Activated naive CD8-positive, alpha-beta T cell treated with anti-CD3 and anti-CD28 coated beads for 36 hours (primary cell): ENCODE data around the gene CUL2. TPM values are rescaled to one million over a fixed set of nuclear protein-coding genes. Genes with fewer than 3 reads are reported as not detected.
"Not testable (repeated sequence)": the region's sequence is repeated elsewhere in the genome, so short reads cannot be mapped to it uniquely, and the experiment has no call there.

Experiments
- DNase-seq: peaks from one replicate; pipeline ENCODE4 v3.0.0; 2021
- H3K27ac Mint-ChIP-seq: one replicate; pipeline ENCODE4 v1.8.0; 2022; ENCODE audit warnings: mild to moderate bottlenecking, moderate library complexity, mixed read lengths
- H3K27me3 Mint-ChIP-seq: one replicate; pipeline ENCODE4 v1.8.0; 2022; ENCODE audit warnings: mild to moderate bottlenecking, mixed read lengths
- H3K36me3 Mint-ChIP-seq: one replicate; pipeline ENCODE4 v1.8.0; 2021; ENCODE audit warnings: mild to moderate bottlenecking, mixed read lengths
- H3K4me1 Mint-ChIP-seq: one replicate; pipeline ENCODE4 v1.8.0; 2021; ENCODE audit warnings: mixed read lengths
- H3K4me3 Mint-ChIP-seq: one replicate; pipeline ENCODE4 v1.8.0; 2022; ENCODE audit warnings: mild to moderate bottlenecking, moderate library complexity, mixed read lengths
- H3K9me3 Mint-ChIP-seq: one replicate; pipeline ENCODE4 v1.8.0; 2022; ENCODE audit warnings: mixed read lengths
- total RNA-seq, 2 experiments: library from RNA; stranded (reverse); gene quantifications; one replicate each; pipeline ENCODE4 v1.2.3, GENCODE V29; 2021

The CUL2 gene
- total RNA-seq, 2 experiments from 2014 or later: 50.6 to 51.5 TPM

GRCh38 chr10:35056686-35057085 is 33.5 kb downstream of the CUL2 start:
- no peaks in the 10 kb centered on the region for H3K27me3 Mint-ChIP-seq
- no peak overlapping the region for H3K4me3 Mint-ChIP-seq
- peaks cover 18% of the 10 kb centered on the region for H3K36me3 Mint-ChIP-seq
- DNase-seq: no peak
- peaks cover 10% of the 10 kb centered on the region for H3K4me1 Mint-ChIP-seq
- no peaks in the 10 kb centered on the region for H3K9me3 Mint-ChIP-seq
- no peak overlapping the region for H3K27ac Mint-ChIP-seq

DNA sequence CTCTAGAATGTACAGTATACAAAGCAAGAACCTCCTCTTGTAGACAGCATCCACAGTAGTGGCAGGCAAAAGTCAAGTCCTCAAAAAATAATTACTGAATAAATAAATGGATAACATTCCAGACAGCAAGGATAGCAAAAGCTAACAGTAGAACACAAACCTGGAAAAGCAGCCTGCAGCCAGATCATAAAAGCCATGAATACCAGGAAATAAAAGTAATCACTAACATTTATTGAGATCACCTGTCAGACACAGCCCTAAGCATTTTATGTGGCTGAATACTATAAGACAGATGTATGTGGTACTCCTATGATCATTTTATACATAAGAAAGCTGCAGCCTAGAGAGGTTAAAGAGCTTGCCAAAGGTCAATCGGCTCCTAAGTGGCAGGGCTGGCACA is 34.0 kb downstream of the CUL2 start:
- Mint-ChIP-seq H3K27me3 (no peaks in the 10 kb centered on the region), H3K27ac (no peak overlapping the region), H3K4me1 (peaks cover 10% of the 10 kb centered on the region), H3K4me3 (no peak overlapping the region), H3K36me3 (peaks cover 19% of the 10 kb centered on the region), H3K9me3 (no peaks in the 10 kb centered on the region)
- no peak for DNase-seq

DNA sequence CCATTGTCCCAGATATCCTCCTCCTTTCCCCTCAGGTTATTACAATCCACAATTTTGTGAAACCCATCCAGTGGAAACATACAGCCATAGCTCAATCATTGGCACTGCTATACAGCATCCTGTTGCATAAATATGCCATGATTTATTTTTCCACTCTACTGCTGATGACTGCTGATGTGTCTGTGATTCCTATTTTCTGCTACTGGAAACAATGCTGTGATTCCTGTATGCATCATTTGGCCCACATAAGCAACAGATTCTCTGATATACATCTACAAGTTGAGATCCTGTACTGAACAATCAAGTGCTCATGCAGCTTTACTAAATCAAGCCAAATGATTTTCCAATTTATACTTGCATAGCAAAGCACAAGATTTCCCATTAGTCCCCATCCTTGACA is 39.6 kb downstream of the CUL2 start:
- Mint-ChIP-seq H3K4me1 (peaks cover 7% of the 10 kb centered on the region), H3K27ac (no peak overlapping the region), H3K36me3 (peaks cover 25% of the 10 kb centered on the region), H3K27me3 (no peaks in the 10 kb centered on the region), H3K9me3 (no peaks in the 10 kb centered on the region), H3K4me3 (no peak overlapping the region)
- DNase-seq: no peak

GRCh38 chr10:35046074-35046473 is 44.1 kb downstream of the CUL2 start:
- no peak overlapping the region for H3K4me3 Mint-ChIP-seq
- H3K27ac Mint-ChIP-seq: no peak overlapping the region
- DNase-seq: no peak
- H3K9me3 Mint-ChIP-seq: no peaks in the 10 kb centered on the region
- H3K36me3 Mint-ChIP-seq: peaks cover 23% of the 10 kb centered on the region
- H3K27me3 Mint-ChIP-seq: no peaks in the 10 kb centered on the region
- peaks cover 7% of the 10 kb centered on the region for H3K4me1 Mint-ChIP-seq

- H3K27ac Mint-ChIP-seq, DNase-seq: not testable (repeated sequence)
- peaks cover 17% of the 10 kb centered on the region for H3K36me3 Mint-ChIP-seq
Measured at GRCh38 chr10:35045275-35045674, 44.9 kb downstream of the CUL2 start.

DNA sequence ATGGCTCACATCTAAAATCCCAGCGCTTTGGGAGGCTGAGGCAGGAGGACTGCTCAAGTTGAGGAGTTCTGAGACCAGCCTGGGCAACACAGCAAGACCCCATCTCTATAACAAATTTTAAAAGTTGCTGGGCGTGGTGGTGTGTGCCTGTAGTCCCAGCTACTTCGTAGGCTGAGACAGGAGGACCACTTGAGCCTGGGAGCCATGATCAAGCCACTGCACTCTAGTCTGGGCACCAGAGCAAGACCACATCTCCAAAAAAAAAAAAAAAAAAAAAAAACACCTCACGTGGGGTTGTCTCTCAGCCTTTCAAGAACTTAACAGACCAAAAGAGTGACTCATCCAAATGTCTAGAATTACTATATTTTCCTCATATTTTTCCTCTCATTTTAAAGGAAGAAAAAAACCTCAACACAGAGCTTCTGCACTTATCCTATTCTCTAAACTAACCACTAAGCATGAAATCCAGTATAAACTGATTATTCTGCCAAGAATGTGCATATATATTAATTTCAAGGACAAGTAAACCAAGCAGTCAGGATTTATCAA is 46.3 kb downstream of the CUL2 start:
- DNase-seq: no peak
- H3K27me3 Mint-ChIP-seq: no peaks in the 10 kb centered on the region
- H3K36me3 Mint-ChIP-seq: peaks cover 13% of the 10 kb centered on the region
- no peaks in the 10 kb centered on the region for H3K9me3 Mint-ChIP-seq
- no peak overlapping the region for H3K4me3 Mint-ChIP-seq
- peaks cover 4% of the 10 kb centered on the region for H3K4me1 Mint-ChIP-seq
- no peak overlapping the region for H3K27ac Mint-ChIP-seq

More at GRCh38 chr10:35045275-35045674, 44.9 kb downstream of the CUL2 start:
- not testable (repeated sequence) for H3K4me1 Mint-ChIP-seq, H3K9me3 Mint-ChIP-seq, H3K4me3 Mint-ChIP-seq, H3K27me3 Mint-ChIP-seq

- H3K36me3 Mint-ChIP-seq: peaks cover 11% of the 10 kb centered on the region
- peaks cover 4% of the 10 kb centered on the region for H3K4me1 Mint-ChIP-seq
- H3K4me3 Mint-ChIP-seq: no peak overlapping the region
- no peaks in the 10 kb centered on the region for H3K9me3 Mint-ChIP-seq
- H3K27ac Mint-ChIP-seq: no peak overlapping the region
- H3K27me3 Mint-ChIP-seq: no peaks in the 10 kb centered on the region
- no peak for DNase-seq
Measured at GRCh38 chr10:35042783-35043182, 47.4 kb downstream of the CUL2 start.

- H3K27me3 Mint-ChIP-seq: no peaks in the 10 kb centered on the region
Measured at GRCh38 chr10:35041502-35041879, 48.6 kb downstream of the CUL2 start.

GRCh38 chr10:35040760-35041501 is 49.2 kb downstream of the CUL2 start:
- no peak overlapping the region for H3K27ac Mint-ChIP-seq
- peaks cover under 1% of the 10 kb centered on the region for H3K4me1 Mint-ChIP-seq
- no peak for DNase-seq

More at GRCh38 chr10:35041502-35041879, 48.6 kb downstream of the CUL2 start:
- Mint-ChIP-seq H3K36me3 (peaks cover 13% of the 10 kb centered on the region), H3K4me1 (peaks cover 4% of the 10 kb centered on the region), H3K27ac (no peak overlapping the region), H3K9me3 (no peaks in the 10 kb centered on the region), H3K4me3 (no peak overlapping the region)
- DNase-seq: no peak

DNA sequence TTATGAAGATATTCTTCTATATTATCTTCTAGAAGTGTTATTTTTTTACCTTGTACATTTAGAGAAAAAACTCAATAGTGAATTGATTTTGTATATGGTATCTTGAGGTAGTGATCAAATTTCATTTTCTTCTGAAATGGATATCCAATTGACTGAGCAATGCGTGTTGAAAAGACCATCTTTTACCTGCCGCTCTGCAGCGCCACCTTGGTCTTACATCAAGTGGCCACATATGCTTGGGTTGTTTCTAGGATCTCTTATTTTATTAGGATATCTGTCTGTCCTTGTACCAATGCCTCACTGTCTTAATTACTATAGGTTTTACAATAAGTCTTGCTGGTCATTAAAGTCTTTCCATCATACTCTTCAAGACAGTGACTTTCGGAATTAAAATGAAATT is 53.0 kb downstream of the CUL2 start:
- Mint-ChIP-seq H3K27me3 (no peaks in the 10 kb centered on the region), H3K27ac (no peak overlapping the region), H3K36me3 (peaks cover 11% of the 10 kb centered on the region), H3K4me3 (no peak overlapping the region), H3K9me3 (no peaks in the 10 kb centered on the region), H3K4me1 (no peaks in the 10 kb centered on the region)
- no peak for DNase-seq

More at GRCh38 chr10:35040760-35041501, 49.2 kb downstream of the CUL2 start:
- no peak overlapping the region for H3K4me3 Mint-ChIP-seq
- no peaks in the 10 kb centered on the region for H3K27me3 Mint-ChIP-seq
- peaks cover 10% of the 10 kb centered on the region for H3K36me3 Mint-ChIP-seq
- no peaks in the 10 kb centered on the region for H3K9me3 Mint-ChIP-seq

DNA sequence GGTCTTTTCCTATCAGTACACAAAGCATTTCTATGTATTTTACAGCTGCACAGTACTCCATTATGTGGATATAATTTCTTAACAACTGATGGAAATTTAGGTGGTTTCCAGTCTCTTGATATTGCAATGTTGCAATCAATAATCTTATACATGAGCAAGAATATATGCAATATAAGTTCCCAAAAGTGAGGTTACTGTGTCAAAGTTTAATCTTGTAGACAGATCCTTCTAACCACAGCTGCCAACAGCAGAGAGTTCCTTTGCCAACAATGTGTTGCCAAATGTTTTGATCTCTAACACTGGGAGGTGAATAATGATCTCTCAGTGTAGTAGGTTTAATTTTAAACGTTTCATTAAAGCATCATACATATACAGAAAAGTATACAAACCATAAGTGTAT is 54.5 kb downstream of the CUL2 start:
- no peaks in the 10 kb centered on the region for H3K27me3 Mint-ChIP-seq
- H3K4me3 Mint-ChIP-seq: no peak overlapping the region
- H3K9me3 Mint-ChIP-seq: no peaks in the 10 kb centered on the region
- no peak for DNase-seq
- H3K36me3 Mint-ChIP-seq: peaks cover 10% of the 10 kb centered on the region
- no peak overlapping the region for H3K27ac Mint-ChIP-seq
- no peaks in the 10 kb centered on the region for H3K4me1 Mint-ChIP-seq

DNA sequence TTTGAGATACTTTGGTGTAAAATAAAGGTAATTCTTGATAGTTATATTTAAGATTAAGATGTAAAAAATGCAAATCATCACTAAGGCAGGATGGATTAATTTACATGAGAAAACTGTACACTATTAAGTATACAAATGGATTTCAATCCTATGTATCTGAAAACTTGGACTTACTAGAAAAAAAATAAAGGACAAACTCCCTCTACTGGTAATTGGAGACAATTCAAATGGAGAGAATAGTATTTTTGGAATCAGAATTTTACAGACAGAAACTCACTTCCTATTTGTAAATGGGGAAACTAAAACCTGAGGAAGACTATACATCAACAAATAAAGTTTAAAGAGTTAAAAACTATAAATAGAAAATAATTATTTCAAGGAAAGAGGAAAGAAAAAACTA is 62.6 kb downstream of the CUL2 start:
- no peak for DNase-seq
- no peaks in the 10 kb centered on the region for H3K9me3 Mint-ChIP-seq
- H3K27ac Mint-ChIP-seq: no peak overlapping the region
- no peak overlapping the region for H3K4me3 Mint-ChIP-seq
- H3K36me3 Mint-ChIP-seq: peaks cover 8% of the 10 kb centered on the region
- peaks cover 2% of the 10 kb centered on the region for H3K4me1 Mint-ChIP-seq
- H3K27me3 Mint-ChIP-seq: no peaks in the 10 kb centered on the region

DNA sequence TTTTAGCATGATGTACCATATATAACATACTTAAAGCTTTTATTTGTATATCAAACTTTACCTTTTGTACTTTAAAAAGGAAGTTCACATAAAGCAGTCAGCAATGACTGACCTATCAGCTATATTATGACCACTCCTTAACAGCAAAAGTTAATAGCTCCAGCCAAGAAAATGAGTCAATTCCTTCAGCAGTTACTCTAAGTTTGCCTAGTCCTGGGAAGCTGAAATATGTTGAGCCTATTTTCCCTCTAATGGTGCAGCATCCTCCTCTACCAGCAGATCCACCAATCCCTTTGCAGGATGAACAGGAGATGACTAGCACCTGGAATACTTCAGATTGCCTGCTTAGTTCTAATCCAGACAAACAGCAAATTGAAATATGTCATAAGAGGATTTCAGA is 64.2 kb downstream of the CUL2 start:
- Mint-ChIP-seq H3K4me3 (no peak overlapping the region), H3K4me1 (peaks cover 2% of the 10 kb centered on the region), H3K27me3 (no peaks in the 10 kb centered on the region), H3K36me3 (peaks cover 6% of the 10 kb centered on the region), H3K9me3 (no peaks in the 10 kb centered on the region), H3K27ac (no peak overlapping the region)
- DNase-seq: no peak

DNA sequence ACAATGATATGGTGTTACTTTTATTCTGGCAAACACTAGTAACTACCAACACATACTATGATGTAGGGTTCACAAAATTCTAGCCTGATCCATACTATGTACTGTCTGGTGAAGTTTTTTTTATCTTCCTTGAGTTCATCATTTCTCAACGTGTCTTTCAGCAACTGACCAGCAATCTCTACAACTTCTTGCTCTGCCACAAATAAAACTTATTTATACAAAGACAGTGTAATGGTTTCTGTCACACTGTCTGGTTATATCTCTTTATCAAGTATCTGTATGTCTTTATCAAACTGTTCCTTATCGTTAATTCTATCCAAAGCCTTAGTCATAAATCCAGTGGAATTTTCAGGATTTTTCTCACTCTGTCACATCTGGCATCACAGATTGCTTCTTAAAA is 69.7 kb downstream of the CUL2 start:
- Mint-ChIP-seq H3K4me3 (no peak overlapping the region), H3K27me3 (no peaks in the 10 kb centered on the region), H3K4me1 (peaks cover 2% of the 10 kb centered on the region), H3K9me3 (no peaks in the 10 kb centered on the region), H3K27ac (no peak overlapping the region), H3K36me3 (peaks cover 4% of the 10 kb centered on the region)
- DNase-seq: no peak

- H3K4me3 Mint-ChIP-seq: no peak overlapping the region
- H3K9me3 Mint-ChIP-seq: no peaks in the 10 kb centered on the region
- H3K27ac Mint-ChIP-seq: no peak overlapping the region
- H3K36me3 Mint-ChIP-seq: peaks cover 4% of the 10 kb centered on the region
- H3K4me1 Mint-ChIP-seq: no peaks in the 10 kb centered on the region
- no peak for DNase-seq
- no peaks in the 10 kb centered on the region for H3K27me3 Mint-ChIP-seq
Measured at GRCh38 chr10:35019041-35020024, 70.8 kb downstream of the CUL2 start.
